ENCODE measurements around the gene THNSL1. TPM values are rescaled to one million over a fixed set of nuclear protein-coding genes. Genes with fewer than 3 reads are reported as not detected.
A peak's percentile ranks its signal among the peaks of the same experiment; 100 is the strongest.

Gene THNSL1
- total and polyA plus RNA-seq, 2 of the 13 experiments (the other 11 are each of a cell fraction or from before 2014, with no cell fraction given): 1.3 to 3.8 TPM

- TF ChIP-seq ZNF101 (CRISPR knock-in tag; IDR thresholded peaks at IDR 0.05; ENCODE audit: borderline replicate concordance, low read depth): no peak
- TF ChIP-seq BCL3 (CRISPR knock-in tag; IDR thresholded peaks at IDR 0.05): no peak
- peak; percentile 87; the same call in 1 of the 2 replicates for TF ChIP-seq JUND (CRISPR knock-in tag; IDR thresholded peaks at IDR 0.05)
- TF ChIP-seq ZSCAN20 (CRISPR knock-in tag; IDR thresholded peaks at IDR 0.05; ENCODE audit: borderline replicate concordance): no peak
- no peak for TF ChIP-seq AFF4 (CRISPR knock-in tag; IDR thresholded peaks at IDR 0.05)
- no peak for TF ChIP-seq THAP7 (CRISPR knock-in tag; IDR thresholded peaks at IDR 0.05)
- no peak for TF ChIP-seq ZNF333 (CRISPR knock-in tag; IDR thresholded peaks at IDR 0.05; ENCODE audit: borderline replicate concordance)
- no peak for TF ChIP-seq MIXL1 (CRISPR knock-in tag; IDR thresholded peaks at IDR 0.05)
- peak; percentile 95 for TF ChIP-seq ATF3 (CRISPR knock-in tag; IDR thresholded peaks at IDR 0.05)
- TF ChIP-seq ZNF143 (CRISPR knock-in tag; IDR thresholded peaks at IDR 0.05): peak; percentile 47; the same call in 1 of the 2 replicates
- TF ChIP-seq ZNF672 (CRISPR knock-in tag; IDR thresholded peaks at IDR 0.05): no peak
- TF ChIP-seq AHDC1 (CRISPR knock-in tag; IDR thresholded peaks at IDR 0.05; ENCODE audit: borderline replicate concordance): peak; percentile 16; the same call in 1 of the 2 replicates
- no peak for TF ChIP-seq GTF3A (CRISPR knock-in tag; conservative IDR thresholded peaks at IDR 0.05)
- TF ChIP-seq ZNF484 (CRISPR knock-in tag; IDR thresholded peaks at IDR 0.05; ENCODE audit: borderline replicate concordance, low read depth): no peak
- no peak for TF ChIP-seq NFKB2 (CRISPR knock-in tag; IDR thresholded peaks at IDR 0.05; ENCODE audit: borderline replicate concordance)
- peak; percentile 50 for TF ChIP-seq ZEB1 (IDR thresholded peaks at IDR 0.05; ENCODE audit: insufficient replicate concordance, low read depth)
- no peak for TF ChIP-seq MED13 (CRISPR knock-in tag; IDR thresholded peaks at IDR 0.05)
- no peak for TF ChIP-seq DDIT3 (CRISPR knock-in tag; IDR thresholded peaks at IDR 0.05)
- no peak for TF ChIP-seq BCL6 (CRISPR knock-in tag; IDR thresholded peaks at IDR 0.05)
Observed at GRCh38 chr10:25059990-25060389, 43.6 kb downstream of the THNSL1 start (continued).
